AG20443 (cell line): ENCODE data around the gene TMLHE.
"Not testable (repeated sequence)": the region's sequence is repeated elsewhere in the genome, so short reads cannot be mapped to it uniquely, and the experiment has no call there.

ENCODE experiments used
- DNase-seq: peaks from one replicate; pipeline ENCODE4 v3.0.0; 2012; ENCODE audit warnings: low spot score, mixed read lengths

The TMLHE gene

GRCh38 chrX:155495134-155495533, 117.6 kb downstream of the TMLHE start:
- not testable (repeated sequence) for DNase-seq

GRCh38 chrX:155491421-155491820, 121.3 kb downstream of the TMLHE start:
- DNase-seq: not testable (repeated sequence)

DNA sequence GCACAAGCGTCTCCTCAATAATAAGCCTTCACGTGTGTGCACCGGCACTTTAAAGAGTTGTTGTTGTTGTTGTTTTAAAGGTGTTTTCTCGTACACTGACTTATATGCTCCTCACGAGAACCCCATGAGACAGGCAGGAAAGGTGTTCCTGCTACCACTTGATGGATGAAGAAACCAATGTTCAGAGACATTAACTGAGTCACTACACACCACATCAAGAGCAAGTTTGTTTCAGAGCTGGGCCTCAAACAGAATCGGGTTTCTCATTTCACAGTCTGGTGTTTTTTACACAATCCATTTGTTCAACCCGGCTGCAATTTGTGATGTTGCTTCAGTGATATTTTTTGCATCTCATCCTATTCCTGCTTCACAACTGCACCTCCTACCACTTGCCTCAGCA, 135.6 kb downstream of the TMLHE start:
- DNase-seq: not testable (repeated sequence)

GRCh38 chrX:155466269-155466938, 146.3 kb downstream of the TMLHE start:
- DNase-seq: not testable (repeated sequence)

GRCh38 chrX:155460501-155460900, 152.3 kb downstream of the TMLHE start:
- not testable (repeated sequence) for DNase-seq

DNA sequence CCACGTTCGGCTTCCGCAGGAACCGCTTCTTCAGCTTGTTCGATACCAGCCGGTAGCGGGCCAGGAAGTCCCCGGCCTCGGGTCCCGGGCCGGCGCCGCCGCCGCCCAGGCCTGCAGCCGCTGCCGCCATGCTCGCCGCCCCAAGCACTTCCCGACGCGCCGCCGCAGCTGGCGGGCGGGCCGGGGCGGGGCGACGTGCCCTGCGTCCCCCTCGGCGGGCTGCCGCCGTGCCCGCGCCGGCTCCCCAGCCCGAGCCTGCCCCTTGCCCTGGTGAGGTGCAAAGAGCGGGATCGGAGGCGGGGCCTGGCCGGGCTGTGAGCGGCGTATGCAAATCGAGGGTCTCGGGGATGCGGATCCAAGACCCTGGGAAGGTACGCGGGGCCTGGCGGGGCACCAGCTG, 154.3 kb downstream of the TMLHE start, which contains the start of gene F8A3:
Gene F8A3, minus strand, starts transcription at position 150 of the 400 bp plus-strand sequence. Its CDS starts 20 bp downstream, at position 130.
- not testable (repeated sequence) for DNase-seq

GRCh38 chrX:155457761-155458447, 154.8 kb downstream of the TMLHE start:
- DNase-seq: not testable (repeated sequence)

GRCh38 chrX:155441097-155441496, 171.7 kb downstream of the TMLHE start:
- DNase-seq: no peak
